Measurements from ENCODE around the gene MRPS16. TPM values are rescaled to one million over a fixed set of nuclear protein-coding genes. Genes with fewer than 3 reads are reported as not detected.

MRPS16 gene
- total and polyA plus RNA-seq, 2 donors (not counting 1 experiment from before 2014, with no cell fraction given): 59.4 to 62.3 TPM

DNA sequence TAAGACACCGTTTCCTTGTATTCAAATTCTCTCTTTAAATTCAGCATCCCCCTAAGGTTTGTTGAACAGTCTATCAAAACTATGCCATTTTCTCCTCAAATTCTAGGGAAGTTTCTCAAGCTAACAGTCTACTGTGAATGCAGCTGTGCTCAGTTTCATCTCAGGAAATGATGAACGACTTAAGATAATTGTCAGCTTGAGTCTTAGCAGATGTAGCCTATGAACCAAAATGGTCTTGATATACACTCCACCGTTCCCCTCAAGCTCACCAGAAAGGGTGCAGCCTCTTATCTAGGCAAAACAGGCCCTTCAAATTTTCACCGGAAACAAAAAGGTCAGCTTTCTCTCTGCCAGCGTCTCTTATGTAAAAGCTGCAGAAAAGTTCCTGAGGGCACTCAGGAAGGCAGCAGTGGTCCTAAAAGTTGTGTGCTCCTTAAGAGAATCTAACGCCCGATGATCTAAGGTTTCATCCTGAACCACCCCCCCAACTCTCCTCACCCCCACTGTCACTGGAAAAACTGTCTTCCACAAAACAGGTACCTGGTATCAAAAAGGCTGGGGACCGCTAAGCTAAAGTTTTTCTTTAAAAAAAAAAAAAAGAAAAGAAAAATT lies 7.5 kb downstream of the MRPS16 start:
- H3K9me3 ChIP-seq (ENCODE audit: control insufficient read depth, insufficient read depth, low read depth, low read length): no peaks in the 10 kb centered on the region
- H2AFZ ChIP-seq (ENCODE audit: low read length): no peak overlapping the region
- no peak for DNase-seq (ENCODE audit: low read depth in 2 of 2)
- H3K9ac ChIP-seq (ENCODE audit: insufficient read depth, low read length): no peak overlapping the region
- H3K27me3 ChIP-seq (ENCODE audit: control insufficient read depth, insufficient read depth, low read length): no peaks in the 10 kb centered on the region
- H3K4me3 ChIP-seq (replicated peaks in 1 of 4; ENCODE audit: control extremely low read depth in 1 of 4, insufficient read depth in 1 of 4, low read depth in 3 of 4, low read length in 4 of 4): peak overlapping the region; percentile 25 to 93 (median 82)
- peaks cover 8% of the 10 kb centered on the region for H3K4me1 ChIP-seq (ENCODE audit: control insufficient read depth, extremely low read depth, insufficient read depth, low read length)
- peak overlapping the region; percentile 76 for H3K4me2 ChIP-seq (ENCODE audit: extremely low read depth, insufficient read depth, low read length)
- H3K36me3 ChIP-seq (ENCODE audit: control insufficient read depth, insufficient read depth, low read length): peaks cover 2% of the 10 kb centered on the region
- no peak for TF ChIP-seq EZH2 (IDR thresholded peaks at IDR 0.05; ENCODE audit: low read length, missing control alignments)
- TF ChIP-seq CTCF (conservative IDR thresholded peaks at IDR 0.05 in 1 of 2, IDR thresholded peaks at IDR 0.05 in 1 of 2; ENCODE audit: low read depth in 1 of 2, low read length in 2 of 2): no peak
- H3K27ac ChIP-seq (ENCODE audit: insufficient read depth, low read length): no peak overlapping the region
- H4K20me1 ChIP-seq (ENCODE audit: control insufficient read depth, extremely low read depth, insufficient read depth, low read length): no peaks in the 10 kb centered on the region
- peaks cover 30% of the 10 kb centered on the region for H3K79me2 ChIP-seq (ENCODE audit: control insufficient read depth, insufficient read depth, low read length)

DNA sequence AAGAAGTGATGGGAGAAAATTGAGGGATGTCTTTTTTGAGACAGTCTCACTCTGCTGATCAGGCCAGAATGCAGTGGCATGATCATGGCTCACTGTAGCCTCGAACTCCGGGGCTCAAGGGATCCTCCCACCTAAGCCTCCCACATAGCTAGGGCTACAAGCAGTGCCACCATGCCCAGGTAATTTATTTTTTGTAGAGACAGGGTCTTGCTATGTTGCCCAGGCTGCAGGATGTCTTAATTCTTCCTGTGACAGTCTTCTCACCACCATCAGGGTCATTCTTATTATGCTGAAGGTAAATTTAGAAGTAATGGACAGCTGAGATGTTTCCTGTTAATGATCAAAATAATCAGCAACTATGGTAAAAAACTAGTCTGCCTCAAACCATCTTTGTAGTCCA lies 12.5 kb downstream of the MRPS16 start:
- H3K79me2 ChIP-seq (ENCODE audit: control insufficient read depth, insufficient read depth, low read length): peaks cover 12% of the 10 kb centered on the region
- no peak for DNase-seq (ENCODE audit: low read depth in 2 of 2)
- H3K9ac ChIP-seq (ENCODE audit: insufficient read depth, low read length): no peak overlapping the region
- no peak overlapping the region for H3K27ac ChIP-seq (ENCODE audit: insufficient read depth, low read length)
- H3K4me1 ChIP-seq (ENCODE audit: control insufficient read depth, extremely low read depth, insufficient read depth, low read length): peaks cover under 1% of the 10 kb centered on the region
- no peak overlapping the region for H2AFZ ChIP-seq (ENCODE audit: low read length)
- H3K9me3 ChIP-seq (ENCODE audit: control insufficient read depth, insufficient read depth, low read depth, low read length): no peaks in the 10 kb centered on the region
- peaks cover 5% of the 10 kb centered on the region for H3K36me3 ChIP-seq (ENCODE audit: control insufficient read depth, insufficient read depth, low read length)
- no peaks in the 10 kb centered on the region for H3K27me3 ChIP-seq (ENCODE audit: control insufficient read depth, insufficient read depth, low read length)
- TF ChIP-seq EZH2 (IDR thresholded peaks at IDR 0.05; ENCODE audit: low read length, missing control alignments) (no peak), CTCF (conservative IDR thresholded peaks at IDR 0.05 in 1 of 2, IDR thresholded peaks at IDR 0.05 in 1 of 2; ENCODE audit: low read depth in 1 of 2, low read length in 2 of 2) (no peak)
- no peaks in the 10 kb centered on the region for H4K20me1 ChIP-seq (ENCODE audit: control insufficient read depth, extremely low read depth, insufficient read depth, low read length)
- H3K4me2 ChIP-seq (ENCODE audit: extremely low read depth, insufficient read depth, low read length): no peak overlapping the region
- no peak overlapping the region for H3K4me3 ChIP-seq (replicated peaks in 1 of 4; ENCODE audit: control extremely low read depth in 1 of 4, insufficient read depth in 1 of 4, low read depth in 3 of 4, low read length in 4 of 4)

- Histone ChIP-seq H3K27ac (ENCODE audit: insufficient read depth, low read length) (no peak overlapping the region), H2AFZ (ENCODE audit: low read length) (no peak overlapping the region), H3K9me3 (ENCODE audit: control insufficient read depth, insufficient read depth, low read depth, low read length) (no peaks in the 10 kb centered on the region), H3K79me2 (ENCODE audit: control insufficient read depth, insufficient read depth, low read length) (peaks cover 4% of the 10 kb centered on the region), H3K4me3 (replicated peaks in 1 of 4; ENCODE audit: control extremely low read depth in 1 of 4, insufficient read depth in 1 of 4, low read depth in 3 of 4, low read length in 4 of 4) (no peak overlapping the region), H3K4me2 (ENCODE audit: extremely low read depth, insufficient read depth, low read length) (no peak overlapping the region), H3K4me1 (ENCODE audit: control insufficient read depth, extremely low read depth, insufficient read depth, low read length) (no peaks in the 10 kb centered on the region), H4K20me1 (ENCODE audit: control insufficient read depth, extremely low read depth, insufficient read depth, low read length) (no peaks in the 10 kb centered on the region), H3K27me3 (ENCODE audit: control insufficient read depth, insufficient read depth, low read length) (no peaks in the 10 kb centered on the region), H3K9ac (ENCODE audit: insufficient read depth, low read length) (no peak overlapping the region), H3K36me3 (ENCODE audit: control insufficient read depth, insufficient read depth, low read length) (peaks cover 3% of the 10 kb centered on the region)
- no peak for DNase-seq (ENCODE audit: low read depth in 2 of 2)
- TF ChIP-seq EZH2 (IDR thresholded peaks at IDR 0.05; ENCODE audit: low read length, missing control alignments) (no peak), CTCF (conservative IDR thresholded peaks at IDR 0.05 in 1 of 2, IDR thresholded peaks at IDR 0.05 in 1 of 2; ENCODE audit: low read depth in 1 of 2, low read length in 2 of 2) (no peak)
Measured at GRCh38 chr10:73238990-73239566, 13.4 kb downstream of the MRPS16 start.

All from fibroblast of lung (primary cell).